ENCODE measurements around the gene PNISR. TPM values are rescaled to one million over a fixed set of nuclear protein-coding genes. Genes with fewer than 3 reads are reported as not detected.

Gene PNISR
- total RNA-seq, 1 experiment from 2014 or later: 134 TPM

DNA sequence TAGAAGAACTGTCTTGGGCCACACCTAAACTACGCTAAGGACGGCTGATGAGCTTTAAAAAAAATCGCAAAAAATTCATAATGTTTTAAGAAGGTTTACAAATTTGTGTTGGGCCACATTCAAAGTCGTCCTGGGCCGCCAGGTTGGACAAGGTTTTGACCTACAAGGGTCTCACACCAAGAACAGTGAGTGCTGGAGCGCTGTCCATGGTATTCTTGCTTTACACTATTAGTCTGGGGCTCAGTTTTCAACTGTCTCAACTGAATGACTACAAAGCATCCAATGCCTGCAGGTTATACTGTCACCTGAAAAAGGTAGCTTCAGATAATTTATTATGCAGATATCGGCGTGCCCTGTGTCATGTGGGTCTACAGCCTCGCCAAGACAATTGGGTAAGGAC, 72.0 kb downstream of the PNISR start:
- Histone ChIP-seq H3K56ac (ENCODE audit: insufficient read length, low read depth, low read length) (no peak overlapping the region), H3K27ac (ENCODE audit: insufficient read length, low read depth, low read length) (no peak overlapping the region), H2BK15ac (ENCODE audit: low read depth, low read length) (no peak overlapping the region), H2BK120ac (ENCODE audit: low read depth, low read length, poor library complexity, severe bottlenecking) (no peak overlapping the region), H3K79me2 (ENCODE audit: insufficient read depth, low read length) (no peaks in the 10 kb centered on the region), H2AK5ac (ENCODE audit: insufficient read length, low read length) (no peak overlapping the region), H2BK5ac (ENCODE audit: insufficient read length, low read length) (no peak overlapping the region), H4K91ac (ENCODE audit: insufficient read length, low read depth, low read length) (no peak overlapping the region), H3K4me1 (ENCODE audit: insufficient read depth, low read length) (no peaks in the 10 kb centered on the region), H4K8ac (replicated peaks; ENCODE audit: insufficient read length, low read depth, low read length) (no peak overlapping the region), H3K18ac (ENCODE audit: insufficient read length, low read depth, low read length) (no peak overlapping the region), H2BK20ac (ENCODE audit: low read depth, low read length, poor library complexity, severe bottlenecking) (no peak overlapping the region), H3K23ac (ENCODE audit: insufficient read length, low read depth, low read length) (no peak overlapping the region), H3K23me2 (ENCODE audit: insufficient read length, low read depth, low read length, poor library complexity, severe bottlenecking) (peaks cover 8% of the 10 kb centered on the region), H3K9ac (ENCODE audit: extremely low read depth, insufficient read length, low read length) (no peak overlapping the region), H3K79me1 (ENCODE audit: insufficient read depth, low read depth, low read length, poor library complexity, severe bottlenecking) (no peaks in the 10 kb centered on the region), H3K9me3 (ENCODE audit: control insufficient read depth, low read depth, low read length) (no peaks in the 10 kb centered on the region), H4K5ac (ENCODE audit: insufficient read length, low read depth, low read length) (no peak overlapping the region), H3T11ph (ENCODE audit: low read length) (no peak overlapping the region), H3K27me3 (ENCODE audit: insufficient read depth, low read length) (no peaks in the 10 kb centered on the region), H4K20me1 (ENCODE audit: control insufficient read depth, insufficient read depth, insufficient read length) (no peaks in the 10 kb centered on the region), H3K4ac (ENCODE audit: low read depth, low read length) (no peak overlapping the region), H3K4me2 (ENCODE audit: insufficient read depth, insufficient read length, low read length) (no peak overlapping the region), H2AFZ (ENCODE audit: low read length) (no peak overlapping the region), H2BK12ac (ENCODE audit: insufficient read length, low read depth, low read length) (no peak overlapping the region), H3K14ac (ENCODE audit: insufficient read depth, low read length) (no peak overlapping the region)
- DNase-seq: no peak
- H3K4me3 Mint-ChIP-seq: no peak overlapping the region
- no CpG with 5 or more reads among the region's 9 CpGs for WGBS (ENCODE audit: extremely low coverage, insufficient read length, low lambda C conversion rate)
- no peak overlapping the region for H3K27ac Mint-ChIP-seq
- H3K36me3 Mint-ChIP-seq (ENCODE audit: insufficient read depth in 1 of 3, low read depth in 3 of 3): no peaks in the 10 kb centered on the region
- no peaks in the 10 kb centered on the region for H3K9me3 Mint-ChIP-seq
- peaks cover 14 to 17% of the 10 kb centered on the region in 2 experiments for H3K4me1 Mint-ChIP-seq
- H3K27me3 Mint-ChIP-seq (ENCODE audit: low read depth): peaks cover 25% of the 10 kb centered on the region
- TF ChIP-seq, protein P1, sequence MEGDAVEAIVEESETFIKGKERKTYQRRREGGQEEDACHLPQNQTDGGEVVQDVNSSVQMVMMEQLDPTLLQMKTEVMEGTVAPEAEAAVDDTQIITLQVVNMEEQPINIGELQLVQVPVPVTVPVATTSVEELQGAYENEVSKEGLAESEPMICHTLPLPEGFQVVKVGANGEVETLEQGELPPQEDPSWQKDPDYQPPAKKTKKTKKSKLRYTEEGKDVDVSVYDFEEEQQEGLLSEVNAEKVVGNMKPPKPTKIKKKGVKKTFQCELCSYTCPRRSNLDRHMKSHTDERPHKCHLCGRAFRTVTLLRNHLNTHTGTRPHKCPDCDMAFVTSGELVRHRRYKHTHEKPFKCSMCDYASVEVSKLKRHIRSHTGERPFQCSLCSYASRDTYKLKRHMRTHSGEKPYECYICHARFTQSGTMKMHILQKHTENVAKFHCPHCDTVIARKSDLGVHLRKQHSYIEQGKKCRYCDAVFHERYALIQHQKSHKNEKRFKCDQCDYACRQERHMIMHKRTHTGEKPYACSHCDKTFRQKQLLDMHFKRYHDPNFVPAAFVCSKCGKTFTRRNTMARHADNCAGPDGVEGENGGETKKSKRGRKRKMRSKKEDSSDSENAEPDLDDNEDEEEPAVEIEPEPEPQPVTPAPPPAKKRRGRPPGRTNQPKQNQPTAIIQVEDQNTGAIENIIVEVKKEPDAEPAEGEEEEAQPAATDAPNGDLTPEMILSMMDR (conservative IDR thresholded peaks at IDR 0.05): no peak

All from H9 (cell line).